Mucosa of gallbladder (tissue), 1 donor: ENCODE measurements around the gene RAB33A. TPM values are rescaled to one million over a fixed set of nuclear protein-coding genes. Genes with fewer than 3 reads are reported as not detected.
"Not testable (repeated sequence)": the region's sequence is repeated elsewhere in the genome, so short reads cannot be mapped to it uniquely, and the experiment has no call there.

Experiments
- DNase-seq: peaks from one replicate; pipeline ENCODE4 v3.0.0-alpha.2; 2020; ENCODE audit warnings: low spot score
- total RNA-seq: library from RNA; stranded (reverse); gene quantifications from one replicate; pipeline ENCODE4 v1.2.1, GENCODE V29; 2021
- donor health status: DM: no; HTN: no; CAD: no.

The RAB33A gene
- total RNA-seq, 1 donor from 2014 or later: 1.2 TPM

DNA sequence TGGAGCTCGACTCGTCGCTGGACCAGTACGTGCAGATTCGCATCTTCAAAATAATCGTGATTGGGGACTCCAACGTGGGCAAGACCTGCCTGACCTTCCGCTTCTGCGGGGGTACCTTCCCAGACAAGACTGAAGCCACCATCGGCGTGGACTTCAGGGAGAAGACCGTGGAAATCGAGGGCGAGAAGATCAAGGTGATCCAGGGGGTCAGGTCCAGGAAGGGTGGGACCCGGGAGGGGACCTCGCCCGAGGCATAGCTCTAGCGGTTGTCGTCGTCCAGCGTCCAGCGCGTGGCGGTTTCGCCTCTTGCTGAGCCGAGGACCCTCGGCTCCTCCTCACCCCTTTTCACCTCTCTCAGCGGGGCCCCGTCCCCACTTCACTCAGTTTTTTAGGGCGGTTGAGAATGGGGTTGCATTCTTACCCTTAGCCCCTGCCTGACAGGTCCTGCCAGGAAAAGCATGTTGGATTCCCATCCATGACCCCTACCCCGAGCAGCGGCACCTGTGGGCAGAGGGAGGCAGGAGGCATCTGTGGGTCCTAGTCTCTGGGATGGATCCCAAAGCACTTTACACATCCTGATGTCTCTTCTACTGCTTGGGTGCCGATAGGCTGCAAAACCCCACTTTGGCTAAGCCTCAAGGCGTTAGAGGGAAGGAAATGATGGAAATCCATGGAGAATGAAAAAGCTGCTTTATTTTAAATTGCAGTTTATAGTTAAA, 524 bp downstream of the RAB33A start:
- DNase-seq: no peak

- no peak for DNase-seq
Measured at GRCh38 chrX:130173190-130173895, 1.6 kb downstream of the RAB33A start.

DNA sequence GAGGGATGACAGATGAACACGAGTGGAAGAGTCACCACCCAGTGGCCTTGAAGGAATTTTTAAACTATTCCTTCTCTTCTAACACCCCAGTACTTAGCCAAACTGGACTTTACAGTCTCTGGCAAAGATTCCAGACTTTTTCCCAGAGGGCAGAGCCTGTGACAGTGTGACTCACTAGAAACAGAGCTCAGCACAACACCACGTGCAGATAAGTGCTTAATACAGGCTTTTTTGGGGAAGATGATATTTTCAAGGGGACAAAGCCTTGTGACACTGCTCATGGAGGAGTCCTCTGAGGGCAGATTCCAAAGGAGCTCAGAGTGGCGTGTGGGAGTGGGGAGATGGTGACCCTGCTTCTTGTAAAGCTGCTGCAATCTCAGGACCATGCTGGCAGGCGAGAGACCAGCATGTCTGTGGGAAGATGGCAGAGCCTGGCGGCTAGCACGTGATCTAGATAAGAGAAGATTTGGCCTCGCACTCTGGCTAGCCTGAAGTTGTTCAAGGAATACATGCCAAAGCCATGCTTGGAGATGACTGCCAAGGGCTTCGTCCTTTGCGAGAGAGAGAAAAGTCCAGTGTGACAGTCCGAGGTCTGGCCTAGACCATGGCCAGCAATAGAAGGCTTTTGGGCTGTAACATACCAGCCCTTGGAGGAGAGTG, 2.4 kb downstream of the RAB33A start:
- DNase-seq: no peak

- no peak for DNase-seq
Measured at GRCh38 chrX:130174937-130175336, 3.2 kb downstream of the RAB33A start.

- no peak for DNase-seq
Measured at GRCh38 chrX:130176354-130176776, 4.6 kb downstream of the RAB33A start.

DNA sequence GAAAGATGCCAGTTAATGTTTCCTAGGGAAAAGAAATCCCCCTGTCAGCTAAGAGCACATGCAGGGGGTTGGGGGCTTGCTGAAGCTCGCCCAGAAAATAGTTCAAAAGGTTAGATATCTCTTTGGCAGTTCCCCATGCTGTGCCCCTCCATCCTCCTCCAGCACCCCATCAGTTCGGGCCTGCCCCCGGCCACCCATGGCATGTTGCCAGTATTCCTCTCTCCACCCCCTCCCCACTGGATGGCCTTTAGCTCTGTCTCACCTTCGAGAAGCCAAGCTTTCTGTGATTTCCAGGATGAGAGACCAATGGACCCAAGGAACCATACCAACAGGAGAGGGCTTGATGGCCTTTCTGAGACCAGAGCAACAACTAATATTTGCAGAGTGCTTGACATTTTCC, 5.2 kb downstream of the RAB33A start:
- DNase-seq: no peak

DNA sequence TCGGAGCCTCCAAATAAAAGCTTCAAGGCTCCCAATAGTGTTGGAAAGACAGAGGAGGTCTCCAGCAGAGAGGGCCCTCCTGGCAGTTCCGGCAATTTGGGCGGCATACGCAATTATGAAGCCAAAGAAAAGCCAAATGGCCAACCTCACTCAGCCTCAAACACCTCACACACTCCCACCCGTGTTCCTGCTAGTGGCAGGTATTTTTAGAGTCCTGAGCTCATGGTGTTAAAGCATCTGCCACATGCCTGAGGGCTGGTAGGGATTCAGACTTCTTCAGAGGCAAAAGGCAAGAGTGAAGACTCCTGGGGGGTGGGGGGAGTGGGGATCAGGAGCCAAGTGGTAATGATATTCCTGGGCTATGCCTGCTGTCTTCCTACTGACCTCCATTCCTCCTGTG, 7.4 kb downstream of the RAB33A start:
- no peak for DNase-seq

- DNase-seq: no peak
Measured at GRCh38 chrX:130179579-130180215, 7.9 kb downstream of the RAB33A start.

GRCh38 chrX:130184168-130184567, 12.4 kb downstream of the RAB33A start:
- no peak for DNase-seq

DNA sequence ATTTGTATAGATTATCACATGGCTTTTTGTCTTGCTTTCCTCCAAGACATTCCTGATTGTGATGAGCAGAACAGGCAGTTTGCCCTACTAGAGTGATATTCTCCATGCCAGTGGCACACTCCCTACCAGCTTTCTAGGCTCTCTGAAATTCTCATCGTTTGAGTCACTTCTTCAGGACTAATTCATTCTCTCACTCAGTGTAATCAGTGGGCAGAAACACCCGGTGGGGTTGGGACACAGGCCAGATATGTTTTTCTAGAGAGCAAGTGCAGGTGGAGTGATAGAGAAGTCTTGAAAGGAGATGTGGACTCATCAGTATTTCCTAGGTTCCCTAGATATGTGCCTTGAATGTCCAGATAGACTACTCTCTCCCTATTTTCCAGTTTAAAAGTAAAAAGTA, 13.1 kb downstream of the RAB33A start:
- no peak for DNase-seq

- no peak for DNase-seq
Measured at GRCh38 chrX:130186651-130187050, 14.9 kb downstream of the RAB33A start.

DNA sequence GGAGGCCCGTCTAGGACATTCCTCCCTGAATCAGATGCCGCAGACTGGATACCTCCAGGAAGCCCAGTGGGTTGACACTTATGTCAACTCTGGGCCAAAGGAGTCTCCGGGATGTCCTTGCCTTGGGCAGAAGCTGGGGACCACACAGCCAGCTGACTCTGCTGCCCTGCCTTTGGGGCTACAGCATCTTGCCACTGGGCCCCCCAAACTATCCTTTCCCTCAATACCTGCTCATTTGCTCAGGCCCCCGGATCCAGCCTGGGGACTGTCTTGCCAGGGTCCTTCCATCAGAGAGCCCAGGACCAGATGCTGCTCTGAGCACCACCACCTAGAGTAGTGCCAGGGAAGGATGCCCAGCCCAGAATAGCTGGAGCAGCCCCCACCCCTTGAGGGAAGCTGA, 19.0 kb downstream of the RAB33A start:
- DNase-seq: no peak

GRCh38 chrX:130196466-130196865, 24.7 kb downstream of the RAB33A start:
- no peak for DNase-seq

GRCh38 chrX:130197464-130197863, 25.7 kb downstream of the RAB33A start:
- DNase-seq: no peak

GRCh38 chrX:130204647-130205046, 32.9 kb downstream of the RAB33A start:
- DNase-seq: no peak

- no peak for DNase-seq
Measured at GRCh38 chrX:130211415-130212186, 39.8 kb downstream of the RAB33A start.

GRCh38 chrX:130212371-130212770, 40.6 kb downstream of the RAB33A start:
- DNase-seq: no peak

GRCh38 chrX:130213376-130213775, 41.6 kb downstream of the RAB33A start:
- DNase-seq: no peak

DNA sequence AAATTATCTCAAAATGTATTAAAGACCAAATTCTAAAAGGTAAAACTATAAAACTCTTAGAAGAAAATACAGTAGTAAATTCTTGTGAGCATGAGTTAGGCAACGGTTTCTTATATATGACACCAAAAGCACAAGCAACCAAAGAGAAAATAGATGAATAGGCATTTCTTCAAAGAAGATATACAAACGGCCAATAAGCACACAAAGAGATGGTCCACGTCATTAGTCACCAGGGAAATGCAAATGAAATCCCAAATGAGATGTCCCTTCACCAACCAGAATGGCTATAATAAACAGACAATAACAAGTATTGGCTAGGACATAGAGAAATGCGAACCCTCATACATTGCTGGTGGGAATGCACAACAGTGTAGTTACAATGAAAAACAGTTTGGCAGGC, 44.6 kb downstream of the RAB33A start:
- DNase-seq: no peak

DNA sequence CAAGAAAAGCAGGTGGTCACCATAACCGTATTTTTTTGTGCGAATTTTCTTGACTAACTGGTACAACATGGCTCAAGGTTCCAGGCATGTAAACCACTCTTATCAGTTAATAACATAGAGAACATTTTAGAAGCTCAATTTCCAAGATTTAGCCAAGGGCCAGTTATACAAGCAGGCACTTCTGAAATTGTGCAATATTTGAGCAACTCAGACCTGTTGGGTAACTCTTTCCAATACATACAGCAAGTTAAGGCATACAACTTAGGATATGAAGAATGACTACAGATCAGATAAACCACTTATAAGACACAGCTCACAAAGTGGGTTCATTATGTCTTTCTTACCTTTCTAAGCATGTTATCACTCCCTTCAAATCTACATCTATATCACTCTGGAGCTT, 53.0 kb downstream of the RAB33A start:
- no peak for DNase-seq

- no peak for DNase-seq
Measured at GRCh38 chrX:130228871-130229270, 57.1 kb downstream of the RAB33A start.

DNA sequence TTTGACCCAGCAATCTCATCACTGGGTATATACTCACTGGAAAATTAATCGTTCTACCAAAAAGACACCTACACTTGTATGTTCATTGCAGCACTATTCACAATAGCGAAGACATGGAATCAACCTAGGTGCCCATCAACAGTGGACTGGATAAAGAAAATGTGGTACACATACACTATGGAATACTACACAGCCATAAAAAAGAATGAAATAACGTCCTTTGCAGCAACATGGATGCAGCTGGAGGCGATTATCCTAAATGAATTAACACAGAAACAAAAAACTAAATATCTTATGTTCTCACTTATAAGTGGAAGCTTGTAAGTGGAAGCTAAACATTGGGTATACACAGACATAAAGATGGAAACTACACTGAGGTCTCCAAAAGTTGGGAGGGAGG, 59.4 kb downstream of the RAB33A start:
- DNase-seq: not testable (repeated sequence)
